ENCODE results near the gene PBX4.

DNA sequence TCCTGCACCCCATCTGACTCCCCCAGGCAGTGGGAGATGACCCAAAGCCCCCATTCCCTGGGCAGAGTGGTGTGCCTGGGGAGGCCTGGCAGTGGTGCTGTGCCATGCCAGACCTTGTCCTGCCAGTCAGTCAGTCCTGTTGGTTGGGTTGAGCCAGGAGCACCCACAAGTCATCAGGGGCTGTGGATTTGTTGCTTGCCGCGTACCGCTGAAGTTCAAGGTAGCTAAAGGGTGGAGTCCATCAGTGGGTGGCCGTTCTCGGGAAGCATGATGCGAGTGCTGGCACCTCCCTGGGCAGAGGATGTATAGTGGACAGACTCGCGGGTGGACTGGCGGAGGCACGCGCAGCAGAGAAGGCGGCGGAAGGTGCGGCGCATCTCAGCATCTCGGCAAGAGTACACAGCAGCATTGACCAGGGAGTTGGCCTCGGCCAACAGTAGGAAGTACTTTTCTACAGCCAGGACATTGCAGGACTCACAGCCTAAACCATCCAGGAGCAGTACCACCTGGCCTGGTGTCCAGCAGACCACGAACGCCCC lies 5.6 kb upstream of the PBX4 start:
- TF ChIP-seq, protein P1, sequence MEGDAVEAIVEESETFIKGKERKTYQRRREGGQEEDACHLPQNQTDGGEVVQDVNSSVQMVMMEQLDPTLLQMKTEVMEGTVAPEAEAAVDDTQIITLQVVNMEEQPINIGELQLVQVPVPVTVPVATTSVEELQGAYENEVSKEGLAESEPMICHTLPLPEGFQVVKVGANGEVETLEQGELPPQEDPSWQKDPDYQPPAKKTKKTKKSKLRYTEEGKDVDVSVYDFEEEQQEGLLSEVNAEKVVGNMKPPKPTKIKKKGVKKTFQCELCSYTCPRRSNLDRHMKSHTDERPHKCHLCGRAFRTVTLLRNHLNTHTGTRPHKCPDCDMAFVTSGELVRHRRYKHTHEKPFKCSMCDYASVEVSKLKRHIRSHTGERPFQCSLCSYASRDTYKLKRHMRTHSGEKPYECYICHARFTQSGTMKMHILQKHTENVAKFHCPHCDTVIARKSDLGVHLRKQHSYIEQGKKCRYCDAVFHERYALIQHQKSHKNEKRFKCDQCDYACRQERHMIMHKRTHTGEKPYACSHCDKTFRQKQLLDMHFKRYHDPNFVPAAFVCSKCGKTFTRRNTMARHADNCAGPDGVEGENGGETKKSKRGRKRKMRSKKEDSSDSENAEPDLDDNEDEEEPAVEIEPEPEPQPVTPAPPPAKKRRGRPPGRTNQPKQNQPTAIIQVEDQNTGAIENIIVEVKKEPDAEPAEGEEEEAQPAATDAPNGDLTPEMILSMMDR (IDR thresholded peaks at IDR 0.05): no peak
- no peak for TF ChIP-seq POLR2A (IDR thresholded peaks at IDR 0.05)

Measured in adrenal gland (tissue), 5 donors.